ENCODE measurements around the gene NLGN2.

- no peak for TF ChIP-seq CTCF (IDR thresholded peaks at IDR 0.05; ENCODE audit: control extremely low read depth in 1 of 3, insufficient read depth in 1 of 3, low read depth in 1 of 3, low read length in 3 of 3)
- no peak for TF ChIP-seq TBP (IDR thresholded peaks at IDR 0.05; ENCODE audit: low read depth, low read length)
- TF ChIP-seq EGR1 (IDR thresholded peaks at IDR 0.05; ENCODE audit: borderline replicate concordance, low read depth, low read length), result no peak
- TF ChIP-seq CBX8 (IDR thresholded peaks at IDR 0.05; ENCODE audit: borderline replicate concordance, low read depth, low read length), result no peak
- no peak for TF ChIP-seq TAF7 (optimal IDR thresholded peaks at IDR 0.05; ENCODE audit: borderline replicate concordance, low read depth, low read length)
- TF ChIP-seq GABPA (IDR thresholded peaks at IDR 0.05; ENCODE audit: borderline replicate concordance, insufficient read depth, low read length), result no peak
- TF ChIP-seq EP300 (IDR thresholded peaks at IDR 0.05; ENCODE audit: borderline replicate concordance in 1 of 2, low read depth in 2 of 2, low read length in 2 of 2), result no peak
- no peak for TF ChIP-seq POLR2AphosphoS5 (IDR thresholded peaks at IDR 0.05; ENCODE audit: low read depth, low read length)
Observed at GRCh38 chr17:7431231-7431630, 23.6 kb downstream of the NLGN2 start.
